ENCODE data around the gene TMEM127.

DNA sequence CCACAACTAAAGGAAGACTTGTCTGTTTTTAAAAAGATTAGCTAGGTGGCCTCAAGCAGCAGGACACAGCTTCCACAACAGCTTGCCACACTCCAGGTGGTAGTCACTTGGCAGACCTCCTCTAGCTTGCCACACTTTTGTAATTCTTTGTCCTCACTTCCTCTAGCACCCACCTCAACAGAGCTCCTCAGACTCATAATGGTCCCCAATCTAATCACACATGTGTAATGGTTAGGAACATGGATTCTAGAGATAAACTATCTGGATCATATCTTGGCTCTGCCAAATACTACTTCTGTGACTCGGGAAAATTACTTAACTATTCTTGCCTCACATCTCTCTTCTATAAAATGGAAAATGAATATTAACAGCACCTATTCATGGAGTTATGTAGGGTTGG, 36.1 kb upstream of the TMEM127 start:
- no peak for TF ChIP-seq EZH2 (IDR thresholded peaks at IDR 0.05; ENCODE audit: insufficient read depth, poor library complexity, severe bottlenecking)
- TF ChIP-seq EZH2phosphoT487 (IDR thresholded peaks at IDR 0.05; ENCODE audit: insufficient read depth, low read depth) = no peak
